GM12865 (cell line): ENCODE results near the gene WDR74.

Source experiments
- DNase-seq: peaks from one replicate; pipeline ENCODE4 v3.0.0; 2010; ENCODE audit warnings: low read depth
- H3K4me3 ChIP-seq: 2 replicates; pipeline ENCODE4 v1.5.1; 2011; ENCODE audit warnings: mild to moderate bottlenecking, low read depth, low read length, control low read depth
- TF ChIP-seq, protein P1 (sequence below): IDR thresholded peaks from 2 replicates; pipeline ENCODE4 v1.5.1; 2011; ENCODE audit warnings: low read length, control low read depth, low read depth, inconsistent platforms; ENCODE audit not compliant: insufficient read depth; ENCODE audit errors: missing control alignments

Gene WDR74

DNA sequence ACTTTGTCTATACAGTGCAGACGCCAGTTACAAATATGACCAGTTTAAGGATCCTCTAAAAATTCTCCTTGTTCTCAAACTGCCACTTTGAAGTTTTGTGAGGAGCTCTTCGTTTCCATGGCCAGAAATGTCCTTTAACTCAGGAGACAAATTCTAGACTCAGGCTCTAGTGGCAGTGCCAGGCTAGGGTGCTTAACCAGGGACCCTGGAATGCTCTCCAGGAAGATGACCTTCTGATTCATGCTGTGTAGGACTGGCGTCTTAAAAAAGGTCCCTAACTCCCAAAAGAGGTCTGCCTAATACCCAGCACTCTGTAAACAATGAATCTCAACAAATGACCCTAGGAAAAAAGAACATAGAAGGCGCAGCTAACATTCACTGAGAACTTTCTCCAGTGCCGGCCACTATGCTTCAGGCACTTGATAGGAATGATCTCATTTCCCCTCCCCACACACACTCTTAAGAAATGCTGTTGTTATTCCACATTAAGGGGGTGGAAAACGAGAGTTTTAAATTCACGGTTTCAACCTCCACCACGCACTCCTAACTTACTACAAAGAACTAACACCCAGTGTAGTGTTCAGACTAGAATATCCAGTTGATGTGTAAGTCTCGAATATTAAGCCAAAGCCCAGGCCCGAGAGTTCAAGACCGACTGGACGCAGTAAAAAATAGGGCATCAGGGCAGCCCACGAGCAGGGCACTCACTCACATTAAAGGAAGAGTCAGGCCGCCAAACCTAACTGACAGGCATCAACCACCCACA is 34.9 kb downstream of the WDR74 start:
- peak; percentile 46 for DNase-seq
- TF ChIP-seq, protein P1, sequence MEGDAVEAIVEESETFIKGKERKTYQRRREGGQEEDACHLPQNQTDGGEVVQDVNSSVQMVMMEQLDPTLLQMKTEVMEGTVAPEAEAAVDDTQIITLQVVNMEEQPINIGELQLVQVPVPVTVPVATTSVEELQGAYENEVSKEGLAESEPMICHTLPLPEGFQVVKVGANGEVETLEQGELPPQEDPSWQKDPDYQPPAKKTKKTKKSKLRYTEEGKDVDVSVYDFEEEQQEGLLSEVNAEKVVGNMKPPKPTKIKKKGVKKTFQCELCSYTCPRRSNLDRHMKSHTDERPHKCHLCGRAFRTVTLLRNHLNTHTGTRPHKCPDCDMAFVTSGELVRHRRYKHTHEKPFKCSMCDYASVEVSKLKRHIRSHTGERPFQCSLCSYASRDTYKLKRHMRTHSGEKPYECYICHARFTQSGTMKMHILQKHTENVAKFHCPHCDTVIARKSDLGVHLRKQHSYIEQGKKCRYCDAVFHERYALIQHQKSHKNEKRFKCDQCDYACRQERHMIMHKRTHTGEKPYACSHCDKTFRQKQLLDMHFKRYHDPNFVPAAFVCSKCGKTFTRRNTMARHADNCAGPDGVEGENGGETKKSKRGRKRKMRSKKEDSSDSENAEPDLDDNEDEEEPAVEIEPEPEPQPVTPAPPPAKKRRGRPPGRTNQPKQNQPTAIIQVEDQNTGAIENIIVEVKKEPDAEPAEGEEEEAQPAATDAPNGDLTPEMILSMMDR: no peak
- peak overlapping the region; percentile 99 for H3K4me3 ChIP-seq

DNA sequence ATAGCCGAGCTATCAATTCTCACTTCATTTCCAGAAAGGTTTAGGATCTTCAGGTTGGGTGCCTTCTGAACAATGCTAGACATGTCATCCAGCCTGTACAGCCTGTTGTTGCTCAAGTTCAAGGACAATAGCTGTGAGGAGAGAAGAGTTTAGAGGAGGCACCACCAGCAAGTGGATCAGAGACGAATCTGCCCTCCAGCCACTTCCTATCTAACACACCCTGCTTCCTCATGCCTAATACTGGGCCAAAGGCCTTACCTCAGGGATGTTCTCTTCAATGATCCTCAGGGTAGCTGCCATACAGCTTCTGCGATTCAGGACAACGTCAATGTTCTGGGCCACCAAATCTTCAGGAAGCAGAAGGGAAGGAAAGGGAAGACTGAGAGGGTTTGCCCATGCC is 38.3 kb downstream of the WDR74 start:
- TF ChIP-seq, protein P1: no peak
- no peak for DNase-seq
- H3K4me3 ChIP-seq: no peak overlapping the region

DNA sequence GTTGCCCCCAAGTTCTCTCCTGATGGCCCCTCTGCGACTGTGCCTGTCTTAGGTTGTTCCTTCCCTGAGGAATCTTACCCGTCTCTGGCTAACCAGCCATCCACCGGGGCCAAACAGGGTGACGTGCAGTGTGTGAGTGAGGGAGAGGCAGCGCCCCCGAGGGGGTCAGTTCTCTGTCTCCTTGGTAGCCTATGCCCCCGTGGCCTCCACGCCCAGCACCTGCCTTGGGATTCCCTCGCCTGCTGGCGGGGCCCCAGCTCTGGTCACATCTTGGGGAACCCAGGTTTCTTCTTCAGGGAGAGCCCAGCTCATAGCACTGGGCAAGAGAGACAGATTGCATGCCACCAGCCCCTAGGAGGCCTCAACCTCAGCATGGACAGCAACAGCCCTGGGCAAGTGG is 39.9 kb downstream of the WDR74 start:
- DNase-seq: no peak
- TF ChIP-seq, protein P1: no peak
- no peak overlapping the region for H3K4me3 ChIP-seq

DNA sequence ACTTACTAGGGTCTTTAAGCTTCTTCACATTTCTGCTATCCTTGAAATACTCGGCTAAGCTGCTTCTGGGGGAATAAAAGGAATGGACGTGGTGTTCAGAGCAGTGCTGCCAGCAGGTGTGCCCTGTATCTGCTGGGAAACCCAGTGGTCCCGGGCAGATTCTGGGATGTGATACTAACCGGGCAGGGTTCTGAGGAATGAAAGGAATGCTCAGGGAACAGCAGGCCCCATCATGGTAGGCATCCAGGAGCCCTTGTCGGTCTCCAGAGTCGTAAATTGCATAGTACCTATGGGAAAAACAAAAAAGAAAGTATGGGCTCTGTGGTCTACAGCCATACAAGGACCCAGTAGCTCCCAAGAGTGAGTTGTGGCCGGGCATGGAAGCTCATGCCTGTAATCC is 43.1 kb downstream of the WDR74 start:
- H3K4me3 ChIP-seq: no peak overlapping the region
- no peak for DNase-seq
- TF ChIP-seq, protein P1: no peak

DNA sequence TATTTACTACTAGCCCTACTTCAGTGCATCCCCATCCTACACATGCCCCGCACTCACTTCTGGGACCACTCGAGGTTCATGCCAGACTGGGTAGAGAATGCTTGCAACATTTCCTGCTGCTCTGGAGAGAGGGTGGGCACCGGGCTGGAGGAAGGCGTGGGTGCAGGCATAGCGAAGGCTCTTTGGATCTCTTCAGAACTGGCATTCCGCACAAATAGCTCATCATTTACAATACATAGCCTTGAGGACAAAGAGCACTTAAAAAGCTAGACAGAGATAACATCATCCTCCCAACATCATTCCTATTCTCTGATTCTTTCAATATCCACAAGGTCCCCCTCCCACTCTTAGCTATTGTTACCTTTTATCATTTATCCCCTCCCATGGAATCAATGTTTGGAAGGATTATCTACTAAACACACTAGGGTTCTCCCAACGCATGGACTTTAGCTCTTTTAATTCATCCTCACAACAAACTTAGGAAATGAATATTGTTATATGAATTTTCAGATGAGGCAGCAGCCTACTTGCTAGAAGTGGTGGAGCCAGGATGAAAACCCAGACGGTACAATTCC is 45.1 kb downstream of the WDR74 start:
- no peak overlapping the region for H3K4me3 ChIP-seq
- no peak for DNase-seq
- TF ChIP-seq, protein P1: no peak

DNA sequence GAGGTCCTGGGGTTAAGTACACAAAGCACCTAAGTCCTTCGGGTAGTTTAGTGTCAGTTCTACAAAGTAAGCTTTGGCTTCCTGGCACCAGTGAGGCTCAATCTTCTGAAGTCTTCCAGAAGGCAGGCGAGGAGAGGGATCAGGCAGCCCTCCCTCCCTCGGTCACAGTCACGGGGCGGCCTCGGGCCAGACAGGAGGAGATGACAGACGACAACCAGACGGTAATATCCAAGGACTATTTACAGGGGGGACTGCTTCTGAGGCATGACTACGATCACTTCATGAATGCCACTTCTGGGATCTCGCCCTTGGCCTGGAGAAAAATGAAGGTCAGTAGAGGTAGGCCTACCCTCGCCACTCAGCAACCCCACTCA is 47.2 kb downstream of the WDR74 start:
- DNase-seq: no peak
- peak overlapping the region; percentile 85; the same call in 1 of the 2 replicates for H3K4me3 ChIP-seq
- TF ChIP-seq, protein P1: no peak
